Sigmoid colon (tissue), 7 donors: ENCODE measurements around the gene ST6GALNAC4. TPM values are rescaled to one million over a fixed set of nuclear protein-coding genes. Genes with fewer than 3 reads are reported as not detected.
"Not testable (repeated sequence)": the region's sequence is repeated elsewhere in the genome, so short reads cannot be mapped to it uniquely, and the experiment has no call there.

Source experiments
- DNase-seq: peaks from one replicate; pipeline ENCODE4 v3.0.0-alpha.2; 2019
- H3K27ac ChIP-seq, 4 donors: fragments of 200-600 bp; sonication (generic); one replicate each; pipeline ENCODE4 v1.5.1; 2016 to 2019; ENCODE audit warnings: mild to moderate bottlenecking in 1 of 4
- H3K27me3 ChIP-seq, 3 donors: fragments of 200-600 bp; sonication (generic); one replicate each; pipeline ENCODE4 v1.5.1; 2019; ENCODE audit warnings: mild to moderate bottlenecking in 1 of 3
- H3K36me3 ChIP-seq, 4 donors: fragments of 200-600 bp; sonication (generic); one replicate each; pipeline ENCODE4 v1.5.1; 2016 to 2019
- H3K4me1 ChIP-seq, 4 donors: fragments of 200-600 bp; sonication (generic); one replicate each; pipeline ENCODE4 v1.5.1; 2017 to 2019
- H3K4me3 ChIP-seq, 4 donors: fragments of 200-600 bp; sonication (generic); one replicate each; pipeline ENCODE4 v1.5.1; 2017 to 2019; ENCODE audit warnings: mild to moderate bottlenecking in 2 of 4, moderate library complexity in 1 of 4
- H3K9me3 ChIP-seq, 4 donors: fragments of 200-600 bp in 3 of 4; sonication (generic) in 3 of 4; one replicate each; pipeline versions ENCODE4 v1.5.1 to v1.6.1; 2013 to 2019
- CTCF ChIP-seq, 4 experiments: fragments of 450-650 bp in 3 of 4; fragments of 200-600 bp in 1 of 4; IDR thresholded peaks; one replicate each; pipeline ENCODE4 v1.5.1; 2016 to 2019; ENCODE audit warnings: antibody characterized with exemption in 4 of 4, mild to moderate bottlenecking in 3 of 4, moderate library complexity in 2 of 4
- EP300 ChIP-seq, 4 donors: sonication (generic); formaldehyde crosslinking; IDR thresholded peaks; one replicate each; pipeline ENCODE4 v1.6.1; 2017; ENCODE audit warnings: antibody characterized with exemption in 4 of 4
- POLR2A ChIP-seq, 2 donors: fragments of 450-650 bp; IDR thresholded peaks; one replicate each; pipeline ENCODE4 v1.6.1; 2016; ENCODE audit warnings: antibody characterized with exemption in 2 of 2, mild to moderate bottlenecking in 2 of 2, moderate library complexity in 2 of 2
- POLR2AphosphoS5 ChIP-seq, 4 donors: sonication (generic); formaldehyde crosslinking; IDR thresholded peaks; one replicate each; pipeline ENCODE4 v1.6.1; 2017; ENCODE audit warnings: antibody characterized with exemption in 4 of 4
- WGBS, 2 donors: extraction: QIAGEN DNeasy Blood & Tissue Kit; methylation state at CpG; one replicate each; pipeline ENCODE4 v1.1.7; 2013; 5-methylcytosine and 5-hydroxymethylcytosine counted together
- intact Hi-C: fragments of 100-400 bp; cut with DNase I; formaldehyde crosslinking; loops from one replicate; pipeline ENCODE4 v1.15.1; 2023
- polyA plus RNA-seq, 3 donors: library from polyadenylated mRNA; stranded (reverse); fragments of 200-250 nt; gene quantifications; one replicate each; pipeline ENCODE4 v1.2.3, GENCODE V29; 2013
- total RNA-seq, 4 donors: library from RNA; depleted of rRNA; stranded (reverse); fragments of >200 nt; gene quantifications; one replicate each; pipeline ENCODE4 v1.1.0, GENCODE V29; 2016
- donor health status: healthy with polysubstance abuse.
- donor health status: Bipolar disorder and iron deficiency.
- donor health status: healthy.

The ST6GALNAC4 gene
- total and polyA plus RNA-seq, 7 donors: 22.8 to 51.1 (median 27.0) TPM

DNA sequence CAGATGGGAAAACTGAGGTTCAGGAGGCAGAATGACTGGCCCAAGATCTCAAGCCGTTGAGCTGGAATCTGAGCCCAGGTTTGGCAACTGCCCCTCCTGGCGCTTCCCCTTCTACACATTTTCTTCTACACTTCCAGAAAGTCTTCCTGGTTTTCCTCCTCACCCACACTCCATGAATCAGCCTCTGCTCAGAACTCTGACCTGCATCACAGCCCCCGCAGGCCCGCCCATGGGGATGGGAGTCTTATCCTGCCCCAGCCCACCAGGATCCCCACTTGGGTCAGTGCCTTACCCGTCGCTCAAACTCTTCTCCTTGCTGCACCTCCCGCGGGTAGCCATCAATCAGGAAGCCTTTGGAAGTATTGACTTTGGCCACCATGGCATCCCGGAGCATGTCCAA, 45.3 kb downstream of the ST6GALNAC4 start:
- TF ChIP-seq EP300 (IDR thresholded peaks at IDR 0.05): no peak
- no peak for TF ChIP-seq POLR2A (IDR thresholded peaks at IDR 0.05)
- TF ChIP-seq POLR2AphosphoS5 (IDR thresholded peaks at IDR 0.05): no peak
- TF ChIP-seq CTCF (IDR thresholded peaks at IDR 0.05): no peak
- Histone ChIP-seq H3K27me3 (no peaks in the 10 kb centered on the region), H3K36me3 (peaks cover 0 to 47% (median 16%) of the 10 kb centered on the region in 4 donors), H3K9me3 (no peaks in the 10 kb centered on the region), H3K4me1 (peaks cover 0 to 37% (median 36%) of the 10 kb centered on the region in 4 donors), H3K4me3 (no peak overlapping the region), H3K27ac (no peak overlapping the region)
- intact Hi-C loops: loop anchor here (2.0 to 5.0 kb wide), 2 partner anchors 69 to 87 kb away; partner anchors contain the start of gene FPGS
- 86 to 95% methylated on average over 9 of the region's 9 CpGs for WGBS, 2 donors
- DNase-seq: no peak

GRCh38 chr9:127870887-127871286, 46.0 kb downstream of the ST6GALNAC4 start:
- Histone ChIP-seq H3K27ac (no peak overlapping the region), H3K27me3 (no peaks in the 10 kb centered on the region), H3K9me3 (no peaks in the 10 kb centered on the region), H3K36me3 (peaks cover 0 to 47% (median 16%) of the 10 kb centered on the region in 4 donors), H3K4me1 (peaks cover 0 to 31% (median 30%) of the 10 kb centered on the region in 4 donors), H3K4me3 (no peak overlapping the region)
- 85 to 91% methylated on average over 12 of the region's 12 CpGs for WGBS, 2 donors
- TF ChIP-seq POLR2A (IDR thresholded peaks at IDR 0.05) (no peak), EP300 (IDR thresholded peaks at IDR 0.05) (no peak), CTCF (IDR thresholded peaks at IDR 0.05) (no peak), POLR2AphosphoS5 (IDR thresholded peaks at IDR 0.05) (no peak)
- no peak for DNase-seq
- intact Hi-C loops: loop anchor here (2.0 to 5.0 kb wide), 2 partner anchors 69 to 86 kb away; partner anchors contain the start of gene FPGS

- not testable (repeated sequence) for DNase-seq, H3K27ac ChIP-seq, H3K4me3 ChIP-seq, H3K9me3 ChIP-seq, H3K27me3 ChIP-seq
- peaks cover 0 to 47% (median 16%) of the 10 kb centered on the region in 4 donors for H3K36me3 ChIP-seq
- peak in 2 of 4 experiments; percentile 4 to 6 for TF ChIP-seq CTCF (IDR thresholded peaks at IDR 0.05)
- intact Hi-C loops: loop anchor here (2.0 to 5.0 kb wide), 2 partner anchors 68 to 85 kb away; partner anchors contain the start of gene FPGS
- WGBS, 2 donors: 56 to 65% methylated on average over 9 of the region's 9 CpGs
- H3K4me1 ChIP-seq: peaks cover 0 to 23% (median 22%) of the 10 kb centered on the region in 4 donors
Observed at GRCh38 chr9:127870153-127870491, 46.7 kb downstream of the ST6GALNAC4 start.

DNA sequence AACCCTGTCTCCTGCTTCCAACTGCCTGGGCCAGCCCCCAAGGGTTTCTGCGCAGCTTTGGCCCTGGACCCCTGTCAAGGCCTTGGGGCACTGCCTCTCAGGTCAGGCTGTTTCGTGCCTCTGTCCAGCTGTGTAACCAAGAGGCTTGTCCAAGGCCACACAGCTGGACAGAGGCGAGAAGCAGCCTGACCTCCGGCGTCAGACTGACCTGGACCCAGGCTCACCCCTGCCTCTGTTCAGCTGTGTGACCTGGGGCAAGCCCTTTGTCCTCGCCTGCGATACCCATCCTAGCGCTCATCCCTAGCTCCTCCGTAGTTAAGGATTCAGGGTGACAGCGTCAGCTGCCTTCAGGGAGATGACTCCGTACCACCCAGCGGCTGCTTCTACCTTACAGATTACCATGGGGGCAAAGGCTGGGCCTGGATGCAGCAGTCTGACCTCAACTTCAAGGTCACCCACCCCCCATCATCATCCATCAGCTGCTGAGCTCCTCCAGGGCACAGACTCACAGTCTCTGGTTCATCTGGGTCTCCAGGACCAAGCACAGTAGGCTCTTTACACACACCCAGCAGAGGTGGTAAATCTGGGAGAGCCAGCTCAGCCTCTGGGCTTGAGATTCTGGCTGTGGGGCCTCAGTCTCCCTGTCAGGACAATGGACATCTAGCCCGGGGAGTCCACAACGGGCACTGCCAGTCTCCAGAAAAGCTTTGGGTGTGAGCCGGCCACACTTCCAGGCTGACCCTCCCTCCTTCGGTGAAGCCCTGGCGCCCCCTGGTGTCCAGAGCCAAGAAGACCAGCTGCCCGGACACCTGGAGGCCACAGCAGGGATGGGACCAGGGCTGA, 47.3 kb downstream of the ST6GALNAC4 start:
- no peaks in the 10 kb centered on the region for H3K9me3 ChIP-seq
- TF ChIP-seq POLR2A (IDR thresholded peaks at IDR 0.05) (no peak), POLR2AphosphoS5 (IDR thresholded peaks at IDR 0.05) (peak in 1 of 4 donors; percentile 21), CTCF (IDR thresholded peaks at IDR 0.05) (peak; percentile 74 to 90 (median 84))
- no peak overlapping the region for H3K4me3 ChIP-seq
- peak; percentile 95 for DNase-seq
- 62 to 67% methylated on average over 18 of the region's 18 CpGs for WGBS, 2 donors
- peak overlapping the region in 1 of 4 donors; percentile 37 for H3K27ac ChIP-seq
- peaks cover 0 to 47% (median 16%) of the 10 kb centered on the region in 4 donors for H3K36me3 ChIP-seq
- H3K27me3 ChIP-seq: no peaks in the 10 kb centered on the region
- peaks cover 0 to 17% (median 16%) of the 10 kb centered on the region in 4 donors for H3K4me1 ChIP-seq
- intact Hi-C loops: loop anchor here (2.0 to 5.0 kb wide), 3 partner anchors 67 to 279 kb away; partner anchors contain the start of gene FPGS
